ENCODE measurements around the gene LGALS9. TPM values are rescaled to one million over a fixed set of nuclear protein-coding genes. Genes with fewer than 3 reads are reported as not detected.

Gene LGALS9
- polyA plus RNA-seq, 1 experiment = 3.0 TPM

GRCh38 chr17:27586203-27586721 lies 44.7 kb upstream of the LGALS9 start:
- peak; percentile 38 for DNase-seq (ENCODE audit: low read depth, low spot score)
- Histone ChIP-seq H3K4me3 (ENCODE audit: low read depth, low read length) (no peak overlapping the region), H3K9me3 (ENCODE audit: control insufficient read depth, insufficient read depth, low read length) (no peaks in the 10 kb centered on the region), H3K27me3 (ENCODE audit: control insufficient read depth, insufficient read depth, low read length) (no peaks in the 10 kb centered on the region), H3K27ac (ENCODE audit: low read depth, low read length) (peak overlapping the region; percentile 87)
- CTCF ChIA-PET = interaction anchor here (1.0 to 2.1 kb wide), 2 partner anchors 13 to 17 kb away, joined by 5 to 10 read pairs; no protein-coding TSS in a partner anchor
- POLR2A ChIA-PET = interaction anchor here (1.0 to 1.5 kb wide), 2 partner anchors 11 to 202 kb away, joined by 3 to 4 read pairs; no protein-coding TSS in a partner anchor
- 0 out of 2 replicates have a peak, but pooled peaks have one; percentile 13 for TF ChIP-seq CTCF (IDR thresholded peaks at IDR 0.05; ENCODE audit: low read depth, low read length)

- H3K27me3 ChIP-seq (ENCODE audit: control insufficient read depth, insufficient read depth, low read length) = no peaks in the 10 kb centered on the region
- ChIA-PET POLR2A (interaction anchor here (0.6 kb wide), 1 partner anchor 8 kb away, joined by 10 read pairs; no protein-coding TSS in a partner anchor), CTCF (interaction anchor here (2.8 kb wide), 1 partner anchor 13 kb away, joined by 43 read pairs; no protein-coding TSS in a partner anchor)
- H3K4me3 ChIP-seq (ENCODE audit: low read depth, low read length) = no peak overlapping the region
- H3K9me3 ChIP-seq (ENCODE audit: control insufficient read depth, insufficient read depth, low read length) = no peaks in the 10 kb centered on the region
- no peak overlapping the region for H3K27ac ChIP-seq (ENCODE audit: low read depth, low read length)
- TF ChIP-seq CTCF (IDR thresholded peaks at IDR 0.05; ENCODE audit: low read depth, low read length) = no peak
- DNase-seq (ENCODE audit: low read depth, low spot score) = no peak
Observed at GRCh38 chr17:27588354-27588753, 42.6 kb upstream of the LGALS9 start.

GRCh38 chr17:27590864-27591263 lies 40.1 kb upstream of the LGALS9 start:
- Histone ChIP-seq H3K27me3 (ENCODE audit: control insufficient read depth, insufficient read depth, low read length) (no peaks in the 10 kb centered on the region), H3K4me3 (ENCODE audit: low read depth, low read length) (no peak overlapping the region), H3K9me3 (ENCODE audit: control insufficient read depth, insufficient read depth, low read length) (no peaks in the 10 kb centered on the region), H3K27ac (ENCODE audit: low read depth, low read length) (no peak overlapping the region)
- ChIA-PET CTCF (interaction anchor here (2.8 kb wide), 1 partner anchor 11 kb away, joined by 43 read pairs; no protein-coding TSS in a partner anchor), POLR2A (no interaction called here)
- no peak for TF ChIP-seq CTCF (IDR thresholded peaks at IDR 0.05; ENCODE audit: low read depth, low read length)
- DNase-seq (ENCODE audit: low read depth, low spot score) = no peak

- ChIA-PET POLR2A (no interaction called here), CTCF (interaction anchor here (1.5 to 1.6 kb wide), 2 partner anchors 11 to 238 kb away, joined by 5 to 7 read pairs; no protein-coding TSS in a partner anchor)
- no peak for TF ChIP-seq CTCF (IDR thresholded peaks at IDR 0.05; ENCODE audit: low read depth, low read length)
- H3K4me3 ChIP-seq (ENCODE audit: low read depth, low read length) = no peak overlapping the region
- DNase-seq (ENCODE audit: low read depth, low spot score) = no peak
- no peak overlapping the region for H3K27ac ChIP-seq (ENCODE audit: low read depth, low read length)
- H3K9me3 ChIP-seq (ENCODE audit: control insufficient read depth, insufficient read depth, low read length) = no peaks in the 10 kb centered on the region
- H3K27me3 ChIP-seq (ENCODE audit: control insufficient read depth, insufficient read depth, low read length) = no peaks in the 10 kb centered on the region
Observed at GRCh38 chr17:27591986-27592385, 39.0 kb upstream of the LGALS9 start.

GRCh38 chr17:27593232-27593856 lies 37.6 kb upstream of the LGALS9 start:
- CTCF ChIA-PET = interaction anchor here (1.1 to 1.6 kb wide), 2 partner anchors 9 to 240 kb away, joined by 5 read pairs; no protein-coding TSS in a partner anchor
- Histone ChIP-seq H3K27ac (ENCODE audit: low read depth, low read length) (no peak overlapping the region), H3K9me3 (ENCODE audit: control insufficient read depth, insufficient read depth, low read length) (no peaks in the 10 kb centered on the region), H3K27me3 (ENCODE audit: control insufficient read depth, insufficient read depth, low read length) (no peaks in the 10 kb centered on the region), H3K4me3 (ENCODE audit: low read depth, low read length) (no peak overlapping the region)
- no peak for TF ChIP-seq CTCF (IDR thresholded peaks at IDR 0.05; ENCODE audit: low read depth, low read length)
- no peak for DNase-seq (ENCODE audit: low read depth, low spot score)
- POLR2A ChIA-PET = no interaction called here
